Neural progenitor cell (in vitro differentiated cells): Measurements from ENCODE around the gene TRIM49C.
A peak's percentile ranks its signal among the peaks of the same experiment; 100 is the strongest.
"Not testable (repeated sequence)": the region's sequence is repeated elsewhere in the genome, so short reads cannot be mapped to it uniquely, and the experiment has no call there.

Experiments
- CTCF ChIP-seq: fragments of 200-600 bp; sonication (generic); IDR thresholded peaks from 2 replicates; pipeline ENCODE4 v1.5.1; 2017; ENCODE audit warnings: antibody characterized with exemption, mild to moderate bottlenecking
- EZH2phosphoT487 ChIP-seq: fragments of 200-600 bp; sonication (generic); IDR thresholded peaks from 2 replicates; pipeline ENCODE4 v1.6.1; 2017; ENCODE audit warnings: antibody characterized with exemption

GRCh38 chr11:90052311-90052710, 21.4 kb downstream of the TRIM49C start:
- TF ChIP-seq EZH2phosphoT487, result not testable (repeated sequence)
- peak; percentile 42 for TF ChIP-seq CTCF
